Hair follicle dermal papilla cell (primary cell): ENCODE data around the gene ZNF567. TPM values are rescaled to one million over a fixed set of nuclear protein-coding genes. Genes with fewer than 3 reads are reported as not detected.

Experiments
- total RNA-seq: library from RNA; depleted of rRNA; stranded (reverse); fragments of >200 nt; gene quantifications from 2 replicates; pipeline ENCODE4 v1.2.3, GENCODE V29; 2012

The ZNF567 gene
- total RNA-seq = 6.8 and 8.8 TPM in 2 replicates

GRCh38 chr19:36687214-36688056 is at the start of gene ZNF567:
TSS of gene ZNF567 (plus strand) at chr19:36687612. CDS start at chr19:36694868, 7,256 bp downstream.

Other genes with a start within 250 kb of the ZNF567 start
- 8.8 and 11.4 TPM in 2 replicates for gene ZNF566, start 198.1 kb upstream of the ZNF567 start, total RNA-seq
- 9.7 and 23.2 TPM in 2 replicates for gene ZNF260, start 159.3 kb upstream of the ZNF567 start, total RNA-seq
- gene ZNF529, start 114.3 kb upstream of the ZNF567 start, total RNA-seq = 12.4 and 13.8 TPM in 2 replicates
- gene ZNF382, start 82.3 kb upstream of the ZNF567 start, total RNA-seq = 12.9 and 16.6 TPM in 2 replicates
- 11.9 and 13.1 TPM in 2 replicates for gene ZNF461, start 20.8 kb upstream of the ZNF567 start, total RNA-seq
- gene ZNF850, start 85.2 kb downstream of the ZNF567 start, total RNA-seq = 1.3 and 4.5 TPM in 2 replicates
- gene ZNF790, start 150.8 kb downstream of the ZNF567 start, total RNA-seq = 5.8 and 7.8 TPM in 2 replicates
- 2.7 and 4.5 TPM in 2 replicates for gene ZNF345, start 163.3 kb downstream of the ZNF567 start, total RNA-seq
- 4.6 and 4.9 TPM in 2 replicates for gene ZNF829, start 228.7 kb downstream of the ZNF567 start, total RNA-seq
- gene ZNF568, start 228.7 kb downstream of the ZNF567 start, total RNA-seq = 15.3 and 16.5 TPM in 2 replicates